Tibial nerve (tissue), 4 donors: ENCODE results near the gene GMIP. TPM values are rescaled to one million over a fixed set of nuclear protein-coding genes. Genes with fewer than 3 reads are reported as not detected.
A peak's percentile ranks its signal among the peaks of the same experiment; 100 is the strongest.
"Not testable (repeated sequence)": the region's sequence is repeated elsewhere in the genome, so short reads cannot be mapped to it uniquely, and the experiment has no call there.

Experiments used
- DNase-seq, 2 donors: peaks; one replicate each; pipeline ENCODE4 v3.0.0-alpha.2; 2019; ENCODE audit warnings: low spot score in 2 of 2
- H3K27ac ChIP-seq, 4 donors: fragments of 200-600 bp; sonication (generic) in 3 of 4; one replicate each; pipeline ENCODE4 v1.5.1; 2017 to 2019; ENCODE audit warnings: mild to moderate bottlenecking in 1 of 4
- H3K27me3 ChIP-seq, 2 donors: fragments of 200-600 bp; sonication (generic) in 1 of 2; one replicate each; pipeline versions ENCODE4 v1.5.1 to v1.6.0; 2017 to 2019
- H3K36me3 ChIP-seq, 3 donors: fragments of 200-600 bp; sonication (generic); one replicate each; pipeline ENCODE4 v1.5.1; 2018 to 2019
- H3K4me1 ChIP-seq, 4 donors: fragments of 200-600 bp; sonication (generic) in 3 of 4; one replicate each; pipeline ENCODE4 v1.5.1; 2017 to 2019
- H3K4me3 ChIP-seq, 4 donors: fragments of 200-600 bp; sonication (generic) in 3 of 4; one replicate each; pipeline ENCODE4 v1.5.1; 2017 to 2019; ENCODE audit warnings: mild to moderate bottlenecking in 1 of 4, moderate library complexity in 1 of 4
- H3K9me3 ChIP-seq, 4 donors: fragments of 200-600 bp; sonication (generic) in 3 of 4; one replicate each; pipeline ENCODE4 v1.5.1; 2017 to 2019
- EP300 ChIP-seq, 2 donors: sonication (generic); formaldehyde crosslinking; IDR thresholded peaks; one replicate each; pipeline ENCODE4 v1.6.1; 2017; ENCODE audit warnings: antibody characterized with exemption in 2 of 2, mild to moderate bottlenecking in 1 of 2
- POLR2A ChIP-seq, 2 donors: fragments of 450-650 bp; IDR thresholded peaks; one replicate each; pipeline ENCODE4 v1.6.1; 2017; ENCODE audit warnings: antibody characterized with exemption in 2 of 2, mild to moderate bottlenecking in 2 of 2, moderate library complexity in 2 of 2
- WGBS, 2 donors: methylation state at CpG; one replicate each; pipeline ENCODE4 v1.1.5; 2018; 5-methylcytosine and 5-hydroxymethylcytosine counted together
- total RNA-seq, 4 donors: library from RNA; depleted of rRNA; stranded (reverse); fragments of >200 nt; gene quantifications; one replicate each; pipeline ENCODE4 v1.1.0, GENCODE V29; 2016
- TF ChIP-seq, protein P1 (sequence below), 5 experiments: fragments of 200-600 bp in 3 of 5; fragments of 450-650 bp in 2 of 5; sonication (generic) in 3 of 5; IDR thresholded peaks; one replicate each; pipeline ENCODE4 v1.5.1; 2016 to 2019; ENCODE audit warnings: antibody characterized with exemption in 5 of 5, mild to moderate bottlenecking in 3 of 5, moderate library complexity in 2 of 5

Gene GMIP, protein sequence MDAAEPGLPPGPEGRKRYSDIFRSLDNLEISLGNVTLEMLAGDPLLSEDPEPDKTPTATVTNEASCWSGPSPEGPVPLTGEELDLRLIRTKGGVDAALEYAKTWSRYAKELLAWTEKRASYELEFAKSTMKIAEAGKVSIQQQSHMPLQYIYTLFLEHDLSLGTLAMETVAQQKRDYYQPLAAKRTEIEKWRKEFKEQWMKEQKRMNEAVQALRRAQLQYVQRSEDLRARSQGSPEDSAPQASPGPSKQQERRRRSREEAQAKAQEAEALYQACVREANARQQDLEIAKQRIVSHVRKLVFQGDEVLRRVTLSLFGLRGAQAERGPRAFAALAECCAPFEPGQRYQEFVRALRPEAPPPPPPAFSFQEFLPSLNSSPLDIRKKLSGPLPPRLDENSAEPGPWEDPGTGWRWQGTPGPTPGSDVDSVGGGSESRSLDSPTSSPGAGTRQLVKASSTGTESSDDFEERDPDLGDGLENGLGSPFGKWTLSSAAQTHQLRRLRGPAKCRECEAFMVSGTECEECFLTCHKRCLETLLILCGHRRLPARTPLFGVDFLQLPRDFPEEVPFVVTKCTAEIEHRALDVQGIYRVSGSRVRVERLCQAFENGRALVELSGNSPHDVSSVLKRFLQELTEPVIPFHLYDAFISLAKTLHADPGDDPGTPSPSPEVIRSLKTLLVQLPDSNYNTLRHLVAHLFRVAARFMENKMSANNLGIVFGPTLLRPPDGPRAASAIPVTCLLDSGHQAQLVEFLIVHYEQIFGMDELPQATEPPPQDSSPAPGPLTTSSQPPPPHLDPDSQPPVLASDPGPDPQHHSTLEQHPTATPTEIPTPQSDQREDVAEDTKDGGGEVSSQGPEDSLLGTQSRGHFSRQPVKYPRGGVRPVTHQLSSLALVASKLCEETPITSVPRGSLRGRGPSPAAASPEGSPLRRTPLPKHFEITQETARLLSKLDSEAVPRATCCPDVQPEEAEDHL
- total RNA-seq: 10 to 100 TPM in 3 of 4 donors, 1 to 10 TPM in 1; 8.8 to 35.1 (median 15.6) TPM

DNA sequence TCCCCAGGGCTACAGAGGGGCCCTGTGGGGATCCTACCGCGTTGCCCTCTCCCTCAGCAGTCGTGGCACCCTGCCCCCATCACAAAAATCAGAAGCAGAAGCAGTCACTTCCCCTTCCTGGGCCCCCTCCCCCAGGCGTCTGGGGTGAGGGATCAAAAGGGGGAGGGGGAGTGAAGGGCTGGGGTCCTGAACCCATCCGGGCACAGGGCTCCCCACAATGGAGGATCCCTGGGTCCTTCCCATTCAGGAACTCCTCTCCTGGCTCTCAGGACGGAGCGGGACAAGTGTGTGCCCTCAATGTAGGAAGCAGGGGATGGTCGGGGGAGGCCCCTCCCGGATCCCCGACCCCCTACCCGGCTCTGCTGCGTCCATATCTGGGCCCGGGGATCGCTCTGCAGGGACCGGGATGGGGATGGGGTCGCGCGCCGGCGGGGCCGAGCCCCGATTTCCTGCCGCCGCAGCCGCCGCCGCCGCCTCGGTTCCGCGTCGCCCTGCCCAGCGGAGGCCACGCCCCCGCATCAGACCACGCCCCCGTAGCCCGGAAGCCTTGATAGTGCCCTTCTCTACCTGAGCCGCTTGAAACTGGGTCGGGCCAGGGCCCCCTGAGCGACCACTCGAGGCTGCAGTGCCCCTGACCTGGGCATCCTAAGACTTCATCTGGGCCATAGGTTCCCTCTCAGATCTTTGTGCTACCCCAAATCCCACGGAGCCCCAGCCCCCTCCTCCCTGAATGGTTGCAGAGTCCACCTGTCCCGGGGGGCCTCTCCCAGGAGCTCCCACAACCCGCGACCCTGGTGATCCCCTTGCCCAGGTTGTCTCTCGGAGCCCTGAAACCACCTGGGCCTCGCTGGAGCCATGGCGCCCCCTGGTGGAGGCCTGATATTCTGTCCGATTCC lies at the start of gene GMIP:
TSS of gene GMIP (minus strand) at position 500 of the 896 bp plus-strand sequence. CDS start at position 372, 128 bp downstream.
- peak within 1 kb of the TSS in 2 of 4 donors; percentile 79 to 88 for H3K27ac ChIP-seq
- 0 to 2% methylated on average over 12 to 21 of the region's 50 CpGs for WGBS, 2 donors
- H3K27me3 ChIP-seq: no peaks in the 10 kb centered on the region
- H3K4me3 ChIP-seq: peak within 1 kb of the TSS; percentile 29 to 72 (median 58)
- DNase-seq: peak; percentile 40 to 69
- H3K9me3 ChIP-seq: no peaks in the 10 kb centered on the region
- H3K36me3 ChIP-seq: peaks cover 8 to 51% (median 21%) of the 10 kb centered on the region in 3 donors
- no peak for TF ChIP-seq POLR2A (IDR thresholded peaks at IDR 0.05)
- TF ChIP-seq, protein P1, sequence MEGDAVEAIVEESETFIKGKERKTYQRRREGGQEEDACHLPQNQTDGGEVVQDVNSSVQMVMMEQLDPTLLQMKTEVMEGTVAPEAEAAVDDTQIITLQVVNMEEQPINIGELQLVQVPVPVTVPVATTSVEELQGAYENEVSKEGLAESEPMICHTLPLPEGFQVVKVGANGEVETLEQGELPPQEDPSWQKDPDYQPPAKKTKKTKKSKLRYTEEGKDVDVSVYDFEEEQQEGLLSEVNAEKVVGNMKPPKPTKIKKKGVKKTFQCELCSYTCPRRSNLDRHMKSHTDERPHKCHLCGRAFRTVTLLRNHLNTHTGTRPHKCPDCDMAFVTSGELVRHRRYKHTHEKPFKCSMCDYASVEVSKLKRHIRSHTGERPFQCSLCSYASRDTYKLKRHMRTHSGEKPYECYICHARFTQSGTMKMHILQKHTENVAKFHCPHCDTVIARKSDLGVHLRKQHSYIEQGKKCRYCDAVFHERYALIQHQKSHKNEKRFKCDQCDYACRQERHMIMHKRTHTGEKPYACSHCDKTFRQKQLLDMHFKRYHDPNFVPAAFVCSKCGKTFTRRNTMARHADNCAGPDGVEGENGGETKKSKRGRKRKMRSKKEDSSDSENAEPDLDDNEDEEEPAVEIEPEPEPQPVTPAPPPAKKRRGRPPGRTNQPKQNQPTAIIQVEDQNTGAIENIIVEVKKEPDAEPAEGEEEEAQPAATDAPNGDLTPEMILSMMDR (IDR thresholded peaks at IDR 0.05): peak; percentile 88 to 94 (median 90)
- no peak for TF ChIP-seq EP300 (IDR thresholded peaks at IDR 0.05)
- H3K4me1 ChIP-seq: peaks cover 0 to 20% (median 0%) of the 10 kb centered on the region in 4 donors

DNA sequence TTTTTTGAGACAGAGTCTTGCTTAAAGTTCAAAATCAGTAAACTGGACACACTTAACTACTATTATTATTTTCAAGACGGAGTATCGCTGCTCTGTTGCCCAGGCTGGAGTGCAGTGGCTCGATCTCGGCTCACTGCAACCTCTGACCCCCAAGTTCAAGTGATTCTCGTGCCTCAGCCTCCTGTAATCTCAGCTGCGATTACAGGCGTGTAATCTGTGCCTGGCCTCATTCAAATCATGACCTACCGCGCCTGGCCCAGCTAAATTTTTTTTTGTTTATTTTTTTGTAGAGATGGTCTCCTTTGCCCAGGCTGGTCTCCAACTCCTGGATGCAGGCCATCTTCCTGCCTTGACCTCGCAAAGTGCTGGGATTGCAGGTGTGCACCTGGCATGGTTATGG lies 48.2 kb upstream of the GMIP start:
- H3K9me3 ChIP-seq: peaks cover 0 to 33% (median 5%) of the 10 kb centered on the region in 4 donors
- no peak for DNase-seq
- 86 to 97% methylated on average over 10 of the region's 10 CpGs for WGBS, 2 donors
- no peaks in the 10 kb centered on the region for H3K27me3 ChIP-seq
- TF ChIP-seq EP300 (IDR thresholded peaks at IDR 0.05) (no peak), POLR2A (IDR thresholded peaks at IDR 0.05) (no peak)
- H3K27ac ChIP-seq: no peak overlapping the region
- no peak overlapping the region for H3K4me3 ChIP-seq
- H3K4me1 ChIP-seq: no peaks in the 10 kb centered on the region
- H3K36me3 ChIP-seq: peaks cover 0 to 11% (median 0%) of the 10 kb centered on the region in 3 donors

DNA sequence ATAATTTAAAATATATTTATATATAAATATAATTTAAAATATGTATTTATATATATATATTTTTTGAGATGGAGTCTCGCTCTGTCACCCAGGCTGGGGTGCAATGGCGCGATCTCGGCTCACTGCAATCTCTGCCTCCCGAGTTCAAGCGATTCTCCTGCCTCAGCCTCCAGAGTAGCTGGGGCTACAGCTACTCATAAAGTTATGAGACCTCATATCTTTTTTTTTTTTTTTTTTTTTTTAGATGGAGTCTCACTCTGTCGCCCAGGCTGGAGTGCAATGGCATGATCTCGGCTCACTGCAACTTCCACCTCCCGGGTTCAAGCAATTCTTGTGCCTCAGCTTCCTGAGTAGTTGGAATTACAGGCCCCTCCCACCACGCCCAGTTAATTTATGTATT lies 45.6 kb upstream of the GMIP start:
- not testable (repeated sequence) for H3K4me1 ChIP-seq, H3K4me3 ChIP-seq, H3K27ac ChIP-seq, DNase-seq, H3K27me3 ChIP-seq
- 96 to 99% methylated on average over 10 of the region's 10 CpGs for WGBS, 2 donors
- H3K36me3 ChIP-seq: peaks cover 0 to 26% (median 0%) of the 10 kb centered on the region in 3 donors
- peaks cover 0 to 31% (median 5%) of the 10 kb centered on the region in 4 donors for H3K9me3 ChIP-seq

DNA sequence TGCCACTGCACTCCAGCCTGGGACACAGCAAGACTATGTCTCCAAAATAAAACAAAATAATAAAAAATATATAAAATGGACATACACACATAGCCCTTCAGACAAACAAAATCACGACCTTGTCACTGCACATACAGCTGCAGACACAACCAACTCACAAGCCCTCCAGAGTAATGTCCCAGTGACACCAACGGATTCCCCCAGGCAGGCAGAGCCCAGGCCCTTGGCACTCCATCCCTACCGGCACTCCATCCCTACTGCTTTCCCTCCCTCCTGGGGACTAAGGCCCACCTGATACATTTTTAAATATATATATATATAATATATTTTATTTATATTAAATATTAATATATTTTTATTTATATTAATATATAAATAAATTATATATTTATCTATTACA lies 43.6 kb upstream of the GMIP start:
- Histone ChIP-seq H3K4me1 (no peaks in the 10 kb centered on the region), H3K4me3 (no peak overlapping the region), H3K27me3 (no peaks in the 10 kb centered on the region), H3K27ac (no peak overlapping the region), H3K9me3 (peaks cover 0 to 48% (median 3%) of the 10 kb centered on the region in 4 donors), H3K36me3 (peaks cover 0 to 45% (median 0%) of the 10 kb centered on the region in 3 donors)
- WGBS, 2 donors: 90 to 97% methylated on average over 3 of the region's 3 CpGs
- no peak for DNase-seq
- TF ChIP-seq, protein P1 (IDR thresholded peaks at IDR 0.05): no peak
- TF ChIP-seq POLR2A (IDR thresholded peaks at IDR 0.05) (no peak), EP300 (IDR thresholded peaks at IDR 0.05) (no peak)

DNA sequence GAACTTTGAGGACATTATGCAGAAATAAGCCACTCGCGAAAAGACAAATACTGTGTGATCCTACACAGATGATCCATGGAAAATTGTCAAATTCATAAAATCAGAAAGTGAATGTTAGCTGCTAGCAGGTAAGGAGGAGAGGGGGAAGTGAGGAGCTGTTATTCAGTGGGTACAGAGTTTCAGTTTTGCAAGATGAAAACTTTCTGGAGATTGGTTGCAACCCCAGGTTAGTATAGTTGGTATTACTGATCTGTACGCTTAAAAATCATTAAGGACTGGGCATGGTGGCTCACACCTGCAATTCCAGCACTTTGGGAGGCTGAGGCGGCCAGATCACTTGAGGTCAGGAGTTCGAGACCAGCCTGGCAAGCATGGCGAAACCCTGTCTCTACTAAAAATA lies 43.1 kb upstream of the GMIP start:
- no peaks in the 10 kb centered on the region for H3K4me1 ChIP-seq
- 94 to 96% methylated on average over 6 of the region's 6 CpGs for WGBS, 2 donors
- H3K27ac ChIP-seq: no peak overlapping the region
- H3K4me3 ChIP-seq: no peak overlapping the region
- H3K36me3 ChIP-seq: peaks cover 0 to 50% (median 0%) of the 10 kb centered on the region in 3 donors
- H3K27me3 ChIP-seq: no peaks in the 10 kb centered on the region
- peaks cover 0 to 52% (median 3%) of the 10 kb centered on the region in 4 donors for H3K9me3 ChIP-seq
- DNase-seq: no peak
- TF ChIP-seq, protein P1 (IDR thresholded peaks at IDR 0.05): no peak
- TF ChIP-seq EP300 (IDR thresholded peaks at IDR 0.05) (no peak), POLR2A (IDR thresholded peaks at IDR 0.05) (no peak)

DNA sequence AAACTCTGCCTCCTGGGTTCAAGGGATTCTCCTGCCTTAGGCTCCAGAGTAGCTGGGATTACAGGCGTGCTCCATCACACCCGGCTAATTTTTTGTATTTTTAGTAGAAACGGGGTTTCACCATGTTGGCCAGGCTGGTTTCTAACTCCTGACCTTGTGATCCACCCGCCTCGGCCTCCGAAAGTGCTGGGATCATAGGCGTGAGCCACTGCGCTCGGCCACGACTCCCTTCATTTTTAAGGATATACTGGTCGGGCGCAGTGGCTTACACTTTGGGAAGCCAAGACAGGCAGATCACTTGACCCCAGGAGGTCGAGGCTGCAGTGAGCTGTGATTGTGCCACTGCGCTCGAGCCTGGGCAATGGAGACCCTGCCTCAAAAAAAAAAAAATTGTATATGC lies 42.7 kb upstream of the GMIP start:
- H3K4me3 ChIP-seq, DNase-seq, H3K4me1 ChIP-seq, H3K27me3 ChIP-seq, H3K27ac ChIP-seq: not testable (repeated sequence)
- peaks cover 0 to 55% (median 0%) of the 10 kb centered on the region in 3 donors for H3K36me3 ChIP-seq
- peaks cover 0 to 55% (median 3%) of the 10 kb centered on the region in 4 donors for H3K9me3 ChIP-seq
- WGBS, 2 donors: 97 to 98% methylated on average over 15 of the region's 15 CpGs
